Suprapubic skin (tissue), 3 donors: ENCODE results near the gene JADE2.
"Not testable (repeated sequence)": the region's sequence is repeated elsewhere in the genome, so short reads cannot be mapped to it uniquely, and the experiment has no call there.

Experiments
- CTCF ChIP-seq, 2 donors: fragments of 200-600 bp in 1 of 2; fragments of 450-650 bp in 1 of 2; sonication (generic) in 1 of 2; IDR thresholded peaks; one replicate each; pipeline ENCODE4 v1.5.1; 2016 to 2019; ENCODE audit warnings: antibody characterized with exemption in 2 of 2, mild to moderate bottlenecking in 1 of 2, moderate library complexity in 1 of 2
- POLR2AphosphoS5 ChIP-seq, 3 donors: sonication (generic); formaldehyde crosslinking; IDR thresholded peaks; one replicate each; pipeline ENCODE4 v1.6.1; 2017; ENCODE audit warnings: antibody characterized with exemption in 3 of 3

GRCh38 chr5:134599820-134600219 is 74.3 kb downstream of the JADE2 start:
- not testable (repeated sequence) for TF ChIP-seq CTCF, POLR2AphosphoS5 (IDR thresholded peaks at IDR 0.05)
